HPDE6-E6E7 (cell line): Measurements from ENCODE around the gene BOD1L1.

Experiments used
- DNase-seq: peaks from one replicate; pipeline ENCODE4 v3.0.0; 2011; ENCODE audit warnings: missing footprints; ENCODE audit errors: extremely low spot score

The BOD1L1 gene

DNA sequence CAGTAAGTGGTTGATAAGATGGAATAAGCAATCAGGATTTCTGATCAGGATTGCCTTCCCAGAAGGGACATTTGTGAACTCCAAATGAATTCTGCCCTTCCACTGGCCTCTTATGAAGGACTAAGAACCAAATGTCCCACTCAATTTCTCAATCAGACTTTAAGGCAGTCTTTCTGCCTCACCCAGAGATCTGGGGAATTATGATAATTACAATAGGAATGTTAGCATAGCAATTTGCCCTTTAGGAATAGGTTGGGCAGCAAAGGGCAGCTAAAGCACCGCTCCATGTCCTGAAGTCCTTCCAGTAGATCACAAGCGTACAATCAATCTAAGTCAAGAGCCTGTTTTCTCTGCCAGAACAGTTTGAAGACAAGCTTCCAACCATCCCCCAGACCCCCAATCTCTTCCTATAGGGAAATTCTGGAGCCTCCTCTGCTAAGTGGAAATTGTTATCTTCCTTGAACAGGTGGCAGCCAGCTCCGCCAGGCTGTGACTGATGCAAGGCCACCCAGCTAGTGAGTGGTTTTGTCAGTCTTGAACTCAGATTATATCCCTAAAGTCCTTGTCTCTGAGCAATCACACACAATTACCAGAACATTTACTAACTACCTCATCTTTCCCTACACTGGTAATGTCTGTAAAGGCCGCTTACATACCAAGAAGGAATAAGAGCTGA, 101.8 kb downstream of the BOD1L1 start:
- no peak for DNase-seq

DNA sequence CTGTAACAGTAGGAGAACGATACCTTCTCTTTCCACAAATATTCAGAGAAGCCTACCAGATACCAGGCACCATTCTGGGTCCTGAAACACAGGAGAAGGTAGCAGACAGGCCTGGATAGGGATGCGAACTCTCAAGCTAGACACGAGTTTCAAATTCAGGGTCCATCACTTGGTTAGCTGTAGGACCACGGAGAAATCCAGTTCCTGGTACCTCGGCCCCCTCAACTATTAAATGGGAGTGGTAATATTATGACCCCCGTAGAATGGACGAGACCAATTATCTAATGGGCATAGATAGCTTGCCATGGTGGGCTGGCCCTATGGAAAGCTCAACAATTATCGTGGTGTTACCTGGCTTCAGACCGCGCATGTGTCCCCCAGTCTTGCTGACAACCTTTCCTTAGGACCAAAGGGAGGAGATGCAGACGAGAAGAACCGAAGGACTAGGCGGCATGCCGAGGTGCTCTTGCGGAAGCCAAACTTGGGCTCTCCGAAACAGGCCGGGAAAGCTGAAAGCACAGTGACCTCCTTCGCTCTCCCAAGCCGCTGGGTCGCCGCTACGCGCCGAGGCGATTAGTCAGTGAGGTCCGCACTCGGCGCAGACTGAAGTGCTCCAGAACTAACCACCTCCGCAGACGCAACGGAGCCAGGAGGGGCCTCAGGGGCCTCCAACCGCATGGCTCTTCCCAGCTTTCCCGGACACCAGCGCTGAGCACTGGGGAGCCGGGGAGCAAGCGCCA, 102.9 kb downstream of the BOD1L1 start:
- DNase-seq = no peak

DNA sequence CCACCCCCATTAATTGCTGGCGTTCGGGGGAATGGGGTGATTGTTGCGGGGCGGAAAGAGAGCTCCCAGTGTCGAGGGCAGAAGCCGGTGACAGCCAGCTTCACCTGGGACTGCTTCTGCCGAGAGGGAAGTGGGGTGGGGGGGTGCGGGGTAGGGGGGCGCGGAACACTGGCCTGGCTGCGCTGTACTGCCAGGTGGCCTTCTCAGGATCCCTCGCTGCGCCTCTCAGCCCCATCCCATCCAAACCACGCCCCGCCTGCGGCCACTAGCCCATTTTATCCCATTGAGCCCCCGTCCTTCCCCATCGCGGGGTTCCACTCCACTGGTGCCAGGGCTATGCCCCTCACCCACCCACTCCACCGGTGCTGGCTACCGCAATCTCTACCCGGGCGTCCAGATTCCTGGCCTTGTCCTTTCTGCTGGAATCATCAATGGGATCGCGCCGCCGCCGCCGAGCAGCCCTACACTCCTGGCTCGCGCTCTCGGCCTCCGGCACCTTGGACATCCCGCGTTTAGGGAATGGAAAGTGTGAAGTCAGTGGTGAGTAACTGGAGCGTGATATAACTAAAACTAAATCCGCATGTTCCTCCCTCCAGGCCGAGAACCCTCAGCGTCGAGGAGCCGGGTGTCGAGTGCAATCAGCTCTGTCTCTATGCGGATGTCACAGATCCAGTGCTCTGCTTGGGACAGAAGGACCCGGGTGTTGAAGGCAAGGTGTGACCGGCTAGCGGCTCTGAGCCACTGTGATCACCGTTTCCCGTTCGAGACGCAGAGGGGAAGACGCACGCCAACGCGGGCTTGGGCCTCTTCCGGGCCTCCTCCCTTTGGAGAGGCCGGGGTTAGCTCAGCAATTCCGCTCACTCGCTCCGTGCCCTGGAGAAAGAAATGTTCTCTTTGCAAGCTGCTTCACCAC, 103.7 kb downstream of the BOD1L1 start:
- no peak for DNase-seq

DNA sequence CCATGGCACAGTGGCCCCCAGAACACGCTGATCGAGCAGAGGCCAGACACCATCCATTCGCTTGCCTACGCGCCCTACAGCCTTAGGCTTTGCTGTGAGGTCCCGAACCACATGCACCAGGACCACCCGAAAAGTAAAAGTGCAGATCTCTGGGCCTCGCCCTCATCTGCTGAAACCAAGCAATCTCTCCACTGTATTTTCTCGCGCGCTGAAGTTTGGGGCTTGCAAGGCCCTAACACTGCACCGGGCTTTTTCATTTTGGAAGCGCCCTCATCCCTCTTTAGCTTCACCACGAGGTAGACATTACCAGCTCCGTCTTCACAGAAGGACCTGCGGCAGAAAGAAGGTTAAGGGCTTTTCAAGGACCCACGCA, 104.4 kb downstream of the BOD1L1 start:
- DNase-seq = no peak

DNA sequence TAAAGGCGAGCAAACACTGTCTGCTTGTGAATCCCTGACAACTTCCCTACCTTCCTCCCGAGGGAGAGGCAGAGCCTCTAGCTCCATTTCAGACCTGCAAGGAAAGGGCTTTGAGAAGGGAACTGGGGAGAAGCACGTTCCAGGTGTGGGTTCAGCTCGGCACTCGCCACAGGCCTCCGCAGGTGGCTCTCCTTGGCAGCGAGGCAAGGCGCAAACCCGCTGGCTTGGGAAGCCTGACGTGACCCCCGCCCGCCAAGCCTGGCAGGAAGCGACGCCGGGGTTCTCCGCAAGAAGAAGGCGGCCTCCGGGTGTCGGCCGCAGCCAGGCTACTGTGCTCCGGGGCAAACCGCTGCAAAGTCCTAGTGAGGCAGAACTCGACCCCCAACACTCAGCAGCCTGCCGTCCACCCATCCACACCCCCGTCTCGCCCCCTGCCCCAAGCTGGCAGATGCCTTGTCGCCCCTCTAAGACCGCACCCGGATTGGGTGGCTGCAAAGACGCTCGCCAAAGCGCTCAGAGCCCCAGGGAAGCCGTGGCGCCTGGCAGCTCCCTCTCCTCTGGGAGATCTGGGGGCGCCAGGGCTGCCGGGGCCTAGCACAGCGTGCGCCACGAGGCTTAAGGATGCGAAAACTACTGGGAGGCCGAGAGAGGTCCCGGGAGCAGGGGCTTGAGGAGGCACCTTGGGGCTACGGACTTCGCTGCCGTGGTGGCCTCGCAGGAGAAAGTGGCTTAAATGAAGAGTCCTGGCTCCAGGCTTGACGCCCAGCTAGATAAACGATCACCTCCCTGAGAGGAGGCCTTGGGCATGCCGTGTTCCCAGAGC, 105.0 kb downstream of the BOD1L1 start:
- no peak for DNase-seq

DNA sequence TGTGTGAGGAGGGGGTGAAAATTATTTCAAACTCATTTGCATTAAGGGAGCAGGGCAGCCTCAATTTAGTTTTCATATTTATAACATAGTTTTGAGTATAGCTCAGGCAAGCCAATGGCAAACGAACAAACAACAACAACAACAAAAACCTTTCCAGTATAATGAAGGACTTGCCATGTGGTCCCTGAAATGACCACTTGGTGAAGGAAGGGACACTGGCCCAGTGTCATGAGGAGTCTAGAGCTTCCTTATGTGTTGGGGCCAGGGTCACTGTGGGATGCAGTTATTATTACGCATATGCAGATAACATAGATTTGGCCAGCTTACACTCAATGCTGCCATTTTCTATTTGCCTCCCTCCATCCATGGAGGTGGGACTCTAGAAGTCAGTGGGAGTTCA, 106.5 kb downstream of the BOD1L1 start:
- DNase-seq = no peak
